Esophagus muscularis mucosa (tissue), 4 donors: ENCODE results near the gene VWA3B. TPM values are rescaled to one million over a fixed set of nuclear protein-coding genes. Genes with fewer than 3 reads are reported as not detected.

ENCODE experiments used
- DNase-seq: peaks from one replicate; pipeline ENCODE4 v3.0.0-alpha.2; 2017; ENCODE audit errors: extremely low spot score
- H3K27ac ChIP-seq, 4 donors: fragments of 200-600 bp; sonication (generic); replicated peaks in 1 of 4; 1 replicate in 3 of 4; 2 replicates in 1 of 4; pipeline ENCODE4 v1.5.1; 2016 to 2019; ENCODE audit warnings: mild to moderate bottlenecking in 1 of 4
- H3K27me3 ChIP-seq, 4 donors: fragments of 200-600 bp; sonication (generic); one replicate each; pipeline versions ENCODE4 v1.5.1 to v1.6.0; 2016 to 2019
- H3K36me3 ChIP-seq, 4 donors: fragments of 200-600 bp; sonication (generic); one replicate each; pipeline ENCODE4 v1.5.1; 2016 to 2019
- H3K4me1 ChIP-seq, 4 donors: fragments of 200-600 bp; sonication (generic); one replicate each; pipeline ENCODE4 v1.5.1; 2016 to 2019
- H3K4me3 ChIP-seq, 4 donors: fragments of 200-600 bp; sonication (generic); 1 replicate in 2 of 4; 2 replicates in 2 of 4; pipeline ENCODE4 v1.5.1; 2016 to 2019; ENCODE audit warnings: mild to moderate bottlenecking in 4 of 4, moderate library complexity in 1 of 4
- H3K9me3 ChIP-seq, 4 donors: fragments of 200-600 bp; sonication (generic); 1 replicate in 3 of 4; 2 replicates in 1 of 4; pipeline ENCODE4 v1.5.1; 2016 to 2019
- CTCF ChIP-seq, 3 experiments: fragments of 200-600 bp in 2 of 3; fragments of 450-650 bp in 1 of 3; sonication (generic) in 2 of 3; IDR thresholded peaks; one replicate each; pipeline ENCODE4 v1.5.1; 2017 to 2019; ENCODE audit warnings: antibody characterized with exemption in 3 of 3, mild to moderate bottlenecking in 2 of 3, moderate library complexity in 1 of 3
- EP300 ChIP-seq: sonication (generic); formaldehyde crosslinking; IDR thresholded peaks from one replicate; pipeline ENCODE4 v1.6.1; 2017; ENCODE audit warnings: antibody characterized with exemption
- POLR2A ChIP-seq: fragments of 450-650 bp; IDR thresholded peaks from one replicate; pipeline ENCODE4 v1.6.1; 2017; ENCODE audit warnings: antibody characterized with exemption, moderate library complexity, mild to moderate bottlenecking, low read depth
- POLR2AphosphoS5 ChIP-seq, 2 donors: sonication (generic); formaldehyde crosslinking; IDR thresholded peaks; one replicate each; pipeline ENCODE4 v1.6.1; 2017; ENCODE audit warnings: antibody characterized with exemption in 2 of 2
- WGBS: methylation state at CpG from one replicate; pipeline ENCODE4 v1.1.5; 2018; 5-methylcytosine and 5-hydroxymethylcytosine counted together
- intact Hi-C: fragments of 100-400 bp; cut with DNase I; formaldehyde crosslinking; loops from one replicate; pipeline ENCODE4 v1.15.1; 2023
- total RNA-seq, 4 donors: library from RNA; depleted of rRNA; stranded (reverse); fragments of >200 nt; gene quantifications; one replicate each; pipeline versions ENCODE4 v1.1.0 to v1.2.1, GENCODE V29; 2016

Gene VWA3B
- total RNA-seq, 4 donors from 2014 or later: not detected

- WGBS: 86% methylated on average over 4 of the region's 4 CpGs
- H3K27me3 ChIP-seq: no peaks in the 10 kb centered on the region
- no peak overlapping the region for H3K4me3 ChIP-seq
- TF ChIP-seq CTCF (IDR thresholded peaks at IDR 0.05) (no peak), POLR2A (no peak), EP300 (no peak), POLR2AphosphoS5 (IDR thresholded peaks at IDR 0.05) (no peak)
- no peaks in the 10 kb centered on the region for H3K36me3 ChIP-seq
- intact Hi-C loops: no loop called here
- H3K9me3 ChIP-seq: peaks cover 0 to 15% (median 8%) of the 10 kb centered on the region in 4 donors
- H3K4me1 ChIP-seq: no peaks in the 10 kb centered on the region
- H3K27ac ChIP-seq: no peak overlapping the region
- DNase-seq: no peak
Observed at GRCh38 chr2:98245491-98245890, 158.5 kb downstream of the VWA3B start.

GRCh38 chr2:98247383-98247782, 160.4 kb downstream of the VWA3B start:
- Histone ChIP-seq H3K4me1 (no peaks in the 10 kb centered on the region), H3K4me3 (no peak overlapping the region), H3K9me3 (peaks cover 0 to 15% (median 8%) of the 10 kb centered on the region in 4 donors), H3K27me3 (no peaks in the 10 kb centered on the region), H3K36me3 (no peaks in the 10 kb centered on the region), H3K27ac (no peak overlapping the region)
- TF ChIP-seq POLR2AphosphoS5 (IDR thresholded peaks at IDR 0.05): no peak
- intact Hi-C loops: no loop called here
- DNase-seq: no peak

GRCh38 chr2:98252038-98252773, 165.2 kb downstream of the VWA3B start:
- peaks cover 0 to 10% (median 3%) of the 10 kb centered on the region in 4 donors for H3K9me3 ChIP-seq
- no peak for TF ChIP-seq CTCF (IDR thresholded peaks at IDR 0.05)
- no peak for TF ChIP-seq POLR2A
- no peak for TF ChIP-seq EP300
- no peak for TF ChIP-seq POLR2AphosphoS5 (IDR thresholded peaks at IDR 0.05)
- no peak overlapping the region for H3K27ac ChIP-seq
- DNase-seq: peak; percentile 57
- intact Hi-C loops: no loop called here
- no peak overlapping the region for H3K4me3 ChIP-seq
- peaks cover 0 to 10% (median 7%) of the 10 kb centered on the region in 4 donors for H3K4me1 ChIP-seq
- WGBS: 87% methylated on average over 14 of the region's 14 CpGs
- H3K36me3 ChIP-seq: no peaks in the 10 kb centered on the region
- H3K27me3 ChIP-seq: no peaks in the 10 kb centered on the region

GRCh38 chr2:98253461-98254070, 166.6 kb downstream of the VWA3B start:
- 47% methylated on average over 5 of the region's 5 CpGs for whole genome bisulfite sequencing
- Histone ChIP-seq H3K4me3 (no peak overlapping the region), H3K27ac (no peak overlapping the region), H3K27me3 (no peaks in the 10 kb centered on the region), H3K36me3 (no peaks in the 10 kb centered on the region), H3K4me1 (peaks cover 0 to 10% (median 7%) of the 10 kb centered on the region in 4 donors), H3K9me3 (no peaks in the 10 kb centered on the region)
- DNase-seq: no peak
- intact Hi-C loops: no loop called here
- TF ChIP-seq POLR2A: no peak
- TF ChIP-seq CTCF (IDR thresholded peaks at IDR 0.05): no peak
- no peak for TF ChIP-seq EP300
- TF ChIP-seq POLR2AphosphoS5 (IDR thresholded peaks at IDR 0.05): no peak

- no peak for TF ChIP-seq CTCF (IDR thresholded peaks at IDR 0.05)
- no peak for TF ChIP-seq POLR2A
- no peak for TF ChIP-seq POLR2AphosphoS5 (IDR thresholded peaks at IDR 0.05)
- TF ChIP-seq EP300: no peak
Observed at GRCh38 chr2:98254504-98255059, 167.6 kb downstream of the VWA3B start.

More at GRCh38 chr2:98254504-98255059, 167.6 kb downstream of the VWA3B start:
- no peaks in the 10 kb centered on the region for H3K36me3 ChIP-seq
- H3K4me1 ChIP-seq: peaks cover 0 to 10% (median 7%) of the 10 kb centered on the region in 4 donors
- intact Hi-C loops: no loop called here
- no peak overlapping the region for H3K4me3 ChIP-seq
- no peak for DNase-seq
- H3K9me3 ChIP-seq: no peaks in the 10 kb centered on the region
- H3K27me3 ChIP-seq: no peaks in the 10 kb centered on the region
- no peak overlapping the region for H3K27ac ChIP-seq
- WGBS: 97% methylated on average over 7 of the region's 9 CpGs
